ENCODE data around the gene CDT1. TPM values are rescaled to one million over a fixed set of nuclear protein-coding genes. Genes with fewer than 3 reads are reported as not detected.

CDT1 gene
- total RNA-seq, 1 experiment from 2014 or later = 16.6 TPM

GRCh38 chr16:88784074-88784855 is 19.3 kb upstream of the CDT1 start:
- ChIA-PET CTCF (interaction anchor here (0.6 to 6.0 kb wide), 6 partner anchors 31 to 383 kb away, joined by 3 to 61 read pairs (median 5); no protein-coding TSS in a partner anchor), POLR2A (interaction anchor here (0.6 to 5.3 kb wide), 18 partner anchors 10 to 214 kb away, joined by 3 to 57 read pairs (median 5); partner anchors contain the start of genes APRT, CDT1 and ZC3H18)
- Mint-ChIP-seq H3K4me3 (ENCODE audit: unreplicated experiment) (peak overlapping the region; percentile 68), H3K4me1 (ENCODE audit: insufficient read depth, unreplicated experiment) (peaks cover 25% of the 10 kb centered on the region), H3K27me3 (ENCODE audit: insufficient read depth, unreplicated experiment) (no peaks in the 10 kb centered on the region), H3K36me3 (ENCODE audit: insufficient read depth, unreplicated experiment) (no peaks in the 10 kb centered on the region), H3K9me3 (ENCODE audit: unreplicated experiment) (no peaks in the 10 kb centered on the region), H3K27ac (ENCODE audit: low read depth, unreplicated experiment) (peak overlapping the region; percentile 83)
- TF ChIP-seq CTCF (IDR thresholded peaks at IDR 0.05; ENCODE audit: unreplicated experiment) = peak; percentile 42
- BruUV-seq (replicated peaks) = no TSS peak
- intact Hi-C loops (cut with micrococcal nuclease) = no loop called here
- peak; percentile 87 for DNase-seq (ENCODE audit: unreplicated experiment)

GRCh38 chr16:88784856-88785105 is 18.8 kb upstream of the CDT1 start:
- Mint-ChIP-seq H3K4me1 (ENCODE audit: insufficient read depth, unreplicated experiment) (peaks cover 25% of the 10 kb centered on the region), H3K27me3 (ENCODE audit: insufficient read depth, unreplicated experiment) (no peaks in the 10 kb centered on the region), H3K9me3 (ENCODE audit: unreplicated experiment) (no peaks in the 10 kb centered on the region), H3K27ac (ENCODE audit: low read depth, unreplicated experiment) (peak overlapping the region; percentile 27), H3K36me3 (ENCODE audit: insufficient read depth, unreplicated experiment) (no peaks in the 10 kb centered on the region), H3K4me3 (ENCODE audit: unreplicated experiment) (peak overlapping the region; percentile 68)
- DNase-seq (ENCODE audit: unreplicated experiment) = no peak
- CTCF ChIA-PET = interaction anchor here (0.6 to 6.0 kb wide), 3 partner anchors 30 to 49 kb away, joined by 3 to 61 read pairs (median 6); no protein-coding TSS in a partner anchor
- TF ChIP-seq CTCF (IDR thresholded peaks at IDR 0.05; ENCODE audit: unreplicated experiment) = no peak
- POLR2A ChIA-PET = interaction anchor here (0.6 to 3.7 kb wide), 16 partner anchors 9 to 214 kb away, joined by 3 to 24 read pairs (median 4); partner anchors contain the start of genes APRT and CDT1
- no TSS peak for BruUV-seq (replicated peaks)
- intact Hi-C loops (cut with micrococcal nuclease) = loop anchor here (1.0 kb wide), 1 partner anchor 47 kb away; no protein-coding TSS in a partner anchor

- peak; percentile 92 for TF ChIP-seq CTCF (IDR thresholded peaks at IDR 0.05; ENCODE audit: unreplicated experiment)
- Mint-ChIP-seq H3K4me3 (ENCODE audit: unreplicated experiment) (peak within 1 kb of the TSS; percentile 68), H3K27ac (ENCODE audit: low read depth, unreplicated experiment) (peak within 1 kb of the TSS; percentile 83), H3K4me1 (ENCODE audit: insufficient read depth, unreplicated experiment) (peaks cover 25% of the 10 kb centered on the region), H3K36me3 (ENCODE audit: insufficient read depth, unreplicated experiment) (no peaks in the 10 kb centered on the region), H3K9me3 (ENCODE audit: unreplicated experiment) (no peaks in the 10 kb centered on the region), H3K27me3 (ENCODE audit: insufficient read depth, unreplicated experiment) (no peaks in the 10 kb centered on the region)
- intact Hi-C loops (cut with micrococcal nuclease) = loop anchor here (1.0 kb wide), 1 partner anchor 48 kb away; no protein-coding TSS in a partner anchor
- POLR2A ChIA-PET = interaction anchor here (0.7 to 3.7 kb wide), 12 partner anchors 9 to 214 kb away, joined by 3 to 24 read pairs (median 4); partner anchors contain the start of genes APRT and CDT1
- DNase-seq (ENCODE audit: unreplicated experiment) = peak; percentile 55
- no TSS peak for BruUV-seq (replicated peaks)
- CTCF ChIA-PET = interaction anchor here (0.6 to 3.2 kb wide), 8 partner anchors 12 to 809 kb away, joined by 3 to 21 read pairs (median 4); no protein-coding TSS in a partner anchor
Measured at GRCh38 chr16:88785106-88785924, 18.3 kb upstream of the CDT1 start, which contains the start of gene PIEZO1. PIEZO1 (minus strand) TSS chr16:88785220; CDS start chr16:88784964, 256 bp downstream.

All from MCF 10A (cell line).